NCI-H2081 treated with DMSO at 0.1 percent for 48 hours (cell line): ENCODE results near the gene NUAK1.

Experiments
- DNase-seq: peaks from one replicate; lab custom pipeline; 2025; lab: John Stamatoyannopoulos, UW

The NUAK1 gene

DNA sequence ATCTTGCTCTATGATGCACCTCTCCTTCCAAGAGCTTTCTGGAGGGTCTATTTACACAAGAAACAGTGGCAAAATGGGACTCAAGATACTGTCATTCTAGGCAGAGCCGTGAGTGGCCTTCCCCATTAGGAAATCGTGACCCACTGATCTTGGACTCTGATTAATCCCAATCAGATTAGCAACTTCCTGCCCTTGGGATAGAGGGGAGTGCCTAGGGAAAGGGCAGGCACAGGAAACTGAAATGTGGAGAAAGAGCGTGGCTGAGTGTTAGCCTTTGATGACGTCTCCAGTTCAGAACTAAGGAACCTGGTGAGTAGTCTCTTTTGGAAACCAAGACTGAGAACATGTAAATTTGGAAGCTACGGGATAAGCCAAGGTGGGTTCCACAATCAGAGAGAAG, 76.1 kb downstream of the NUAK1 start:
- no peak for DNase-seq

DNA sequence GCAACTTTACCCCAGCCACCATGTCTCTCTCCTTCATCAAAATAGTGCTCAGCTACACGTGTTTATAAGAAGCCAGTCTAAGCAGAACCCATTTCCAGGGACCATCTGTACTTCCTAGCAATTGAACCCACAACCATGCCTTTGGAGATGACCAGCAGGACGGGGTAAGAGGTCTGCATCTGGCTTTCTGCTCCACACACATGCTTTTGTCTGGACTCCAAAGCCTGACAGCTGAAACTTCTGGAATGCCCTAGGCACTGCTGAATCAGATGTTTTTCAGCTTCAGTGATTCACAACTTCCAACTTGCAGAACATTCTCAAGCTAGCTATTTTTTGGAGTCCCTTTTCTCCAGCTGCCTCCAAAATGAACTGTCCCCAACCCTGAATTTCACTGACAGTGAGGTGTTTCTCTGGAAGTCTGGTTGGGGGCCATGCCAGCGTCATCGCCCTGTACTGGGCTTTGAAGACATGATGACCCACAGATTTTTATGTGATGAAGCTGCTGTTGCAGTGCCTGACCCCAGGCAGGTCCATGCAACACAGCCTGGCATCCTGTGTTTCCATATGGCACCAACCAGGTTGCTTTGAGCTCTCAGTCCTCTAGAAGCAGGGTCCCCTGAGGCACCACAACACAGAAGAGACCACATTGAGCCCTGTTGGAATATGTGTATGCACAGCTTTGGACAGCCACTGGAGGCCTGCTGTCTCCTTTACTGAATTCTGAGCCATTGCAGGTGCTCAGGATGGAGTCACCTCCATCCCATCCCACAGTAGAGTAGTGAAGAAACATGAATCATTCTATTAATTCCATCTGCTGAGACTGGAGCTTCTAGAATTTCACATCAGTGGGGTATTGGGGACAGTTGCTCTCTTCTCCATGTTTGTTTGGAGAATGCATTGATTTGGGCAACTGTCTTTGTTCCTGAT, 80.2 kb downstream of the NUAK1 start:
- no peak for DNase-seq

DNA sequence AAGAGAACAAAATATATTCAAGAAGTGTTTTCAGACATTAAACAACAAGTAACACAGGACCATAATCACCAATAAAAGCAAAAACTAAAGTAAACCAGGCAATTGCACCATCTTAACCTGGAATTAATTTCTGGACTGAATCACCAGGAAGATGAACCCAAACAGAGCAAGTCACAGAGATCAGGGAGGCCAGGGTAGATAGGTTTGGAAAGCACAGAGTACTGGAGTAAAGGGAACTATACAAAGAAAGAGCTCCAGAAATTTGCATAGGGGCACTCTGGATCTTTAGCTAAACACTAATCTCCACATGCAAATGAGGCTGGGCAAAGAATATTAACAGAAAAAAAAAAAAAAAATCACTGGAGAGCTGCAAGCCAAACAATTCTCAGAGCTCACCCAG, 84.7 kb downstream of the NUAK1 start:
- no peak for DNase-seq

DNA sequence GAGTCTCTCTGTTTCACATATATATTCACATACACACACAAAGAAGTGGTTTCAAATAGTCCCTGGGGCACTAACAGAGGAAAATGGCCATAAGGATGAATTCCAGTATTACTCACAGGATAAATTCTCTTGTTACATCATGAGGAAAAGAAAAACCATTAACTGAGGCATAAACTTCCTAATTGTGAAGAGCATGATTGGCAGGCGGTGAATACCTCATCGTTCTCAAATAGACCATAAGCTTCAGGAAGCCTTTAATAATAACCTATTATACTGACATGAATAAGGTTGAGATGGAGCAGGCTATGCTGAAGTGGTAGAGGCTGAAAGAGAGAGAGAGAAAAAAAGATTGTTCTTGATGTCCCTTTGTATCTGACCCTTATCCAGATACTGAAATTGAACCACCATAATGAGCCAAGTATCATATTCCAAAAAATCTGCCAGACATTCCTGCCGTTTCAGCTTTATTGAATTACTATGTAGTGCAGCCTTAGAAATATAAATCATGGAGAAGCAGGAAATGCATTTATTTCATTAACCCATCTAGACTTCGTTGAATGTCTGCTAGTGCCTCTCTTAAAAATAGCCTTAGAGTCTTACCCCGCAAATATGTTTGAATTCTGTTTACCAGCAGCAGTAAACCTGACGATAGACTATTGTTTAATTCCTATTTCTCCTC, 86.8 kb downstream of the NUAK1 start:
- no peak for DNase-seq

DNA sequence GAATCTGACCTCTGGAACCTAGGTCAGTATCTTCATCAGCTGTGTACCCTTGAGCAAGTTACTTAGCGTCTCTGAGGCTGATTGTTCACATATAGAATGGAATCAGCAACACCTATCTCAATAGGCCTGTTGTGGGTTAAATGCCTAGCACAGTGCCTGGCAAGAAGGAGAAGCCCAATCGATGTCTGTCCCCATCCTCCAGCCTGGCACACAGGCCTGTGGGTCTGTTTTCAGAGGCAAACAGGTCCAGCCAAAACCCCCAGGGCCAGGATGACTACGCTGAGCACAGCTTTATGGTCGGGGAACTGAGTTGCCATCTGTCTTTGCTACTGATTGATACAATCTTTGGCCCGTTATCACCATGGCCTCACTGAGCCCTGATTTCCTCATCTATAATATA, 89.2 kb downstream of the NUAK1 start:
- DNase-seq, result no peak

DNA sequence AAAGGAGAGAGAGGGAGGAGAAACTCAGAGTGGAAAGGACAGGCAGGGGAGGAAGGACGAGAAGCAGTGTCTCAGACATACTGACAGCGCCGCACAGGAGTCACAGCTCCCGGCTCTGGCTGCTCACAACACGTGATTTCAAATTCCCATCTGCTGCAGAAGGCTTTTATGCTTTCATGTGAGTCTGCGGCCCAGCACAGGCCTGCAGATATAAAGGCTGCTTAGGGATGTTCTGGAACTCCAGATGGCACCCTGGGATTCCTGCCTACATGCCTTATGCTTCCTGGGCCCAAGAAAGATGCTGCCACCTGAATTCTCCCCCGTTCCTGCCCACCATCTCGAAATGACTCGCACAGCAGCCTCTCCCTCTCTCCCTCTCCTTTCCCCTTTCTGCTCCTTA, 89.6 kb downstream of the NUAK1 start:
- DNase-seq, result no peak

DNA sequence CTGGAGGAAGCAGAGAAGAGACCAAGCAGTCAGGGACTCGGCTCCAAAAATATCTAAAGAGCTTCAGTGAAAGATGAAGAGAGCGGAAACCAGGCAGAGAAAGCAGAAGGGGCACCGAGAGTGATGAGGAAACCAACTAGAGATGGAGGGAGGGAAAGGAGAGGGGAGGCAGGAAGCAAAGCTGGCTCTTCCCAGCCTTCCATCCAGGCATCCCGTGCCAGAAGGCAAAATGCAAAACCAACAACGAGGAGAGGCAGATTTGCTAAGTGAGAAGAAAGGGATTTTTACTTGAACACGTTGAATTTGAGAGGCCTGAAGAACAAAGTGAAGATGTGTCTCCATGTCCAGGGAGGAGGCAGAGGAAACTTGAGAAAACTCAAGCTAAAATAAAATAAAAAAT, 90.1 kb downstream of the NUAK1 start:
- no peak for DNase-seq

DNA sequence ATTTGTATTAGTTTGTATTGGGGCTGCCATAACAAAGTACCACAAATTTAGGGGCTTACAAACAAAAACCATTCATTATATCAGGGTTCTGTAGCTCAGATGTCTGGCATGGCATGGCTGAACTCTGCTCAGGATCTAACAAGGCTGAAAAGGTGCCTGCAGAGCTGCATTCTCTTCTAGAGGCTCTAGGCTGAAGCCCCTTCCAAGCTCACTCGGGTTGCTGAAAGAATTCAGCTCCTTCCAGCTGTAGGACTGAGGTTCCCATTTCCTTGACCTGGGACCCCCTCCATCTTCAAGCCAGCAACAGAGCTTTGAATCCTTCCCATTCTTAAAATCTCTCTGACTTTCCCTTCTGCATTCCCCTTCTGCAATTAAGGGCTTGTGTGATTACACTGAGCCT, 90.7 kb downstream of the NUAK1 start:
- no peak for DNase-seq

DNA sequence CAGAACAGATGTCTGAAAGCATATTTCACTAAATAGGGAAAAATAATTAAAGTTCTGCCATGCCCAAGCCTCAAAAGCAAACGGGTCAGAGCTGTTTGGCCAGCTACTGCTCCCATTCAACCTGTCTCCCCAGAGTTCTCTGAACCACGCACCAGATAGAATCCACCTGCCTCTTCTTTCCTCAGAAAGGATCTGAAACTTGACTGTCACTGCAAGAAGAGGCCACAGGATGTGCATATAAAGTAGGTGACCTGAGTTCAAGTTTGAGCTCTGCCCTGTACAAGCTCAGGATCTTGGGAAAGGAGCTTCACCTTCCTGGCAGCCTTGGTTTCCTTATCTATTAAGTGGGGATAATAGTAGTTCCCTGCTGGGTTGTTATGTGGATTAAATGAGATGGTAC, 91.8 kb downstream of the NUAK1 start:
- no peak for DNase-seq

DNA sequence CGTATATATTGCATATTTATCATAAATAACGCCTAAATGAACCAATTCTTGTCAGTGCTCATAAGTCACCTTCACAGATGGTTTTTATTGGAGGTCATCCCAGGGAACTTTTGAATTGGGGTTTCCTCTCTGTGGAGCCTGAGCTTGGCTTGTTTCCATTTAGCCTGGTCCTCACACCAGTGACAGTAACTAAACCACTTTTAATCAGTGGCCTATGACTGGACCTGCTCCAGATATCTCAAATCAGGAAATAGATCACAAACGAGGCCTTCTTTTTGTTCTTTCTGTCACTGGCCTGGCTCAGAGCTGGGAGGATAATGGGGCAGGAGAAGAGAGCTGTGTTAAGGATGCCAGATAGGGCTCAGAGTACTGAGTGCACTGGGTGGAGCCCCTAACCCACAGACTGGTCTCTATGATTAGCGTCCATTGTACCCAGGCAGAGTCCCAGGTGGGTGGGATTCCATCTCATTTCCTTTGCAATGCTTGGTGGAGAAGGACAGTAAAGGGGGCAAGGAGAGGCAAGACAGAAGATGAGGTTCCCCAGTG, 92.4 kb downstream of the NUAK1 start:
- DNase-seq, result no peak

DNA sequence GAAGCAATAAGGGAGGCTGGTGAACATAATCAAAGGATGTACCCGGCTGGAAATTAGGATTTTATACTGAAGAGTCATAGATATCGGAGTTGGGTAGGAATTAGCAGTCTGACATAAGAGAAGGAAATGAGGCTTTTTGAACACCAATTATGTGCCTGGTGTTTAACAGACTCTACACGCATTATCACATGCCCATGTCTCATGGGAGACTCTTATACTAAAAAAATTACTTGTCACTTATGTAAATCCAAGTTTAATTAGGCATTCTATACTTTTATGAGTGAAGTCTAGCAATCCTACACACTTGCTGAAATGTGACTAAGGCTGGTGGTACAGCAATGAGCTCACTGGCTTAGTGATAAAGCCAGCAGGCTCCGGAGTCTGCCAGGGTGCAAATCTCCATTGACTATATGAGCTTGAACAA, 93.5 kb downstream of the NUAK1 start:
- no peak for DNase-seq

DNA sequence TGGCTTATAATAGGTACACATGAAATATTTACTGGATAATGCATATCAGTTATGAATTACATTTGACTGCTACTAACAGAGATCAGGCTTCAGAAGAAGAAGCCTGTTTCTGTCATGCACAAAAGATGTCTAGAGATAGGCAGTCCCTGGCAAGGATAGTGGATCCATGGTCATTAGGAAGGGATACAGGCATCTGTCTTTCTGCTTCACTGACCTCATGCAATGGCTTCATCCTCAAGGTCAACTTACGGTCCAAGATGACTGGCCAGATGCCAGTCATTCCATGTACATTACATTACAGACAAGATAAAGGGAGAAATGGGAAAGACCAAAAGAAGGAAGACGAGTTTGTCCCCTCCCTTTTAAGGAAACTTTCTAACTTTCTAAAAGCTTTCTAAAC, 94.0 kb downstream of the NUAK1 start:
- no peak for DNase-seq

DNA sequence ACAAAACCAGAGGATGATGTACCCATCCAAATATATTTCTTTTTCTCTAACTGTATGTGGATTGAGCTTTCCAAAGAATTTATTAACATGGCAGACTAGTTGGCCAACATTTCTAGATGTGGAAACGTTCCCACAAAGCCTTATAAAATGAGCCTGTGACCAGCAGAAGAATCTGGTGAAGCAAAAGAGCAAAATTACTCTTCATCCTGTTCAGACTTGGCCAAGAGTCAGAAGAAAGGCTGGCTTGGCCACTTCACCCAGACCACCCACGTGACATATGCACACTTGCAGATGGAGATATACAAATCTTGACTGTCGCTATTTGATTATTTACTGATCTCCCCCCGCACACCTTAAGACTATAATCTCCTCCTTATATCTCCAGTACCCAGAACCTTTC, 96.7 kb downstream of the NUAK1 start:
- DNase-seq, result no peak

DNA sequence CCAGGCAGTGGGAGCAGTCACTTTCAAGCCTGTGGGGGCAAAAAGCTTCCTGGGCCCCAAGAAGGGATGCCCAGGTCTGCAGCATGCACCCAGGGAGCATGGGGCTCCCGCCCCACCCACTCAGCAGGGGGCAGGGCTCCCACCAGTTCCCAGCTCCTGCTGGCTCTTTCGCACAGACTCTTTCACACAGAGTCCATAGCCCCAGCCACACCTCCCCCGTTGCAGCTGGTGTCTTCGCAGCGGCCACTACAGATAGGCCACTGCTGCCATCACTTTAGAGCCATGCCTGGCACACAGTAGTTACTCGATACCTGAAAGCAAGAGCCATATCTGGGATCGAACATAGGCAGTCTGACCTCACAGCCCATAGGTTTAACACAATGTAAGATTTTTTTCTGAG, 98.2 kb downstream of the NUAK1 start:
- no peak for DNase-seq

DNA sequence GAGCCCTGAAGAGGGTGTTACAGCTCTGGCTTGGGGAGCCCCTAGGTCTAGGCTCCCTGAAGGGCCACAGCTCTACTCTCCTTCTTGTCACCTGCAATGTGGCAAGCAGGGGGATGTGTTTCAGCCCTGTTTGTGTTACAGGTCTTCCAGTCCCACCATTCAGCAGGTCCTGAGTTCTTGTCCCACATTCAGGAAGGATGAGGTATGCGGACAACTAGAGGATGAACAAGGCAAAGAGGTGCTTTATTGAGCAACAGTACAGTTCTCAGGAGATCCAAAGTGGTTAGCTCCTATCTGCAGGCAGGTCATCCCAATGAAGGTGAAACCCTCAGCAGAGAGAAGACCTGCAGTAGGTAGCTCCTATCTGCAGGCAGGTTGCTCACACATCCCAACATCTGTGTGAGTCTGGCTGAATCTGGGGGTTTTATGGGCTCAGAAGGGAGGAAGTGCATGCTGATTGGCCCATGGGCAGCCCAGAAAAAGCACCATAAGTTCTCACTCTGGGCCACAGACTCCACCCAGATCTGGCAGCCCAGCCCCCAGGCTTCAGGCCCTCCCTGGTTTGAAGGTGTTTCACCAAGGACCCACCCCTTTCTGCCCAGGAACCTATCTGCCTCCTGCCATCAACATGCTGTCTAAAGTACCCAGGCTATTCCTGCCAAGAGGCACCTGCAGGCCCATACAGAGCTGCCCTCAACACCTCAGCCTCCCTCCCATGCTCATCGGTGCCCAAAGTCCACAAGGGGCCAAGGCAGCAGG, 98.9 kb downstream of the NUAK1 start:
- DNase-seq, result no peak

DNA sequence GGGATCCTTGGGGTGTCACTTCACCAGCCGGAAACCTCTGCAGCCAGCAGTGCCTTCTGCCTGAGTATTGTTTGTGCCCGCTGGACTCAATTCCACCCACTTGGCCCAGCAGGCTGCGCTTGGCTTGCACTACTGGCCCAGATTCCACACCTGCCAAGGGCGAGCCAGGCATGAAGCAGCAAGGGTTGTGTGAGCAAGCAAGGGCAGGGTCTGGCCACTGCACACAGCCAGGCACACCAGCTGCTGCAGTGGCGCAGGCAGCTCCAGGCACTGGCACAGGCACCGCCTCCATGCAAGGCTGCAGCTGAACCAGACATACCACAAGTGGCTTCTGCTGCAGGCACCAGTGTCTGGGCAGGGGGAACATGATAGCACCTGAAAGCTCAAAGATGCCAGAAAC, 99.5 kb downstream of the NUAK1 start:
- DNase-seq, result no peak

DNA sequence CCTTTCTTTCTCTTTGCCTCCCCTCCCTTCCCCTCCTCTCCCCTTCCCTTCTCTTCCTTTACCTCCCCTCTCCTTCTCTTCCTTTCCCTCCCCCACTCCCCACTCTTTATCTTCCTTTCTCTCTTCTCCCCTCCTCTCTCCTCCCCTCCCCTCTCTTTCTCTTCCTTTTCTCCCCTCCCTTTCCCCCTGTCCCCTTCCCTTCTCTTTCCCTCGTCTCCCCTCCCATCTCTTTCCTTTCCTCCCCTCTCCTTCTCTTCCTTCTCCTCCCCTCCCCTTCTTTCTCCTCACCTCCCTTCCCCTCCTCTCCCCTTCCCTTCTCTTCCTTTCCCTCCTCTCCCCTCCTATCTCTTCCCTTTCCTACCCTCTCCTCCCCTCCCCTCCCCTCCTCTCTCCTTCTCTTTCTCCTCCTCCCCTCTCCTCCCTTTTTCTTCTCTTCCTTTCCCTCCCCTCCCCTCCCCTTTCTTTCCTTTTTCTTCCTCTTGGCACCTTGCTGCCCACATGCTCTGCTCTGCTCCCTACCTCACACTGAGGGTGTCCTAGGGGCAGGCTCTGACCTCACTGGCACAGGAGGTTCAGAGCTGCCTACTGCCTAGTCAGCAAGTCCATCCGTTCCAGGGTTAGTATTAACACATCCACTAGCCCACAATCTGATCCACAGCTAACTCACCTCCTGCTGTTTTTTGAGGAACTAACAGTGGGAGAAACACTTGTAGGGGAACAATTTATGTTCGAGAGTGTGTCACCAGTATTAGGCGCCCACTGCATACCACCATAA, 101.0 kb downstream of the NUAK1 start:
- no peak for DNase-seq

DNA sequence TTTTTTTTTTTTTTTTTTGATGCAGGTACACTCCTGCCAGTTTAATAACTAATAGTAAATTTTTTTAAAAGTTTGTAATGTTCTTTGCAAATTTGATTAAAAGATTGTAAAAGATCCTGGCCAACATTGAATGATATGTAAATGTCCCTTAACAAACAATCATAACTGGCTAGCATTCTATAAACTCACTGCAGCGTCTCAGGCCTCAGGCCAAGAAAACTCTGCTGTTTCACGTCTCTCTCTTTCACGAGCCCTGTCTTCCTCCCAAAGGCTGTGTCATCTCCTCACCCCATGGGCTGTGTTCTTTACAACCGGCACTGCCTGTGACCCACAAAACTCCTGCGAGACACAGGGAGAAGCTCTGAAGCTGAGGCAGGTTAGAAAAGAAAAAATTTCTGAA, 103.3 kb downstream of the NUAK1 start:
- no peak for DNase-seq

DNA sequence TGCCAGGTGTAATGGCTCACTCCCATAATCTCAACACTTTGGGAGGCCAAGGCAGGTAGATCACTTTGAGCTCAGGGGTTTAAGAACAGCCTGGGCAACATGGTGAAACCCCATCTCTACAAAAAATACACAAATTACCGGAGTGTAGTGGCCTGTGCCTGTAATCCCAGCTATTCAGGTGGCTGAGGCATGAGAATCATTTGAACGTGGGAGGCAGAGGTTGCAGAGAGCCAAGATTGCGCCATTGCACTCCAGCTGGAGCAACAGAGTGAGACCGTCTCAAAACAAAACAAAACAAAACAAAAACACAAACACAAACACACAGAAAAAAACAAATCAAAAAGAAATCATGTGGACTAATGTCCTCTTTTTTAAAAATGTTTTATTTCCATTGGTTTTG, 104.4 kb downstream of the NUAK1 start:
- no peak for DNase-seq

DNA sequence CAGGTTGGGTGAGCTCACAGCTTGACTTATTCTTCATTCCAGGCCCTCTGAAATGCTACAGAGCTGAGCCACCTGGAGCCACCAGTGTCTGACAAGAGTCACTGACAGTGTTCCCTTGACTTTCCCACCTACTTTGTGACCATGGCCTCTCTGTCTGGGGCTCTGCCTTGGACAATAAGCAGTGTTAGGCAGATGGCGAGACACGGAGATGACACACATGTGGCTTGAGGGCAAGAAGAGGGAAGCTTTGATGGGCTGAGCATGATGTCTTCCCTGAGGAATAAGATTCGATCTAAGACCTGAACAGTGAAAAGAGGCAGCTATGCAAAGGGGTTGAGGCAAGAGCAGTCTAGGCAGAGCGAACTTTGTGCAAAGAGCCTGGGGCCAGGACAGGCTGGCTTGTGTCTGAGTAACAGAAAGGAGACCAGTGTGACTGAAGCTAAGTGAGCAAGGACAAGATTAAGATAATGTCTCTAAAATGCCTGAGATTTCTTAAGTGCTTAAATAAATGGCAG, 105.5 kb downstream of the NUAK1 start:
- DNase-seq, result no peak

DNA sequence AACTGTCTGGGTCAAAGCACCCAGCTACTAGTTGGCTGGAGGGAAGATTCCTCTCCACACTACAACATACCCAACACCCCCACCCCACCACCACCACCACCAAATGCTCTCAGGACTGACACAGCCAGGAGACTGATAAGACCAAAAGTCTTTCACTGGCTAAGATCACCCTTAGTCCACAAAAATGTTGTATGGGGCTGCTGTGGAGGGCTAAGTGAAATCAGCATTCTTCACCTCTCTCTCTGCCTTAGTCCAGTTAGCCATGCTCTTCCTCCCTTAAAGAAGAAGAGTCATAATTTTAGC, 106.2 kb downstream of the NUAK1 start:
- DNase-seq, result no peak
